ENCODE measurements around the gene NET1.

NET1 gene

GRCh38 chr10:5458425-5458824 is 46.1 kb downstream of the NET1 start:
- Histone ChIP-seq H2AFZ (ENCODE audit: low read depth, low read length) (no peak overlapping the region), H3K4me1 (ENCODE audit: insufficient read depth, low read length) (no peaks in the 10 kb centered on the region), H3K79me2 (ENCODE audit: insufficient read depth, low read length) (no peaks in the 10 kb centered on the region), H3K9ac (ENCODE audit: low read depth, low read length) (no peak overlapping the region), H3K27ac (ENCODE audit: low read length) (no peak overlapping the region), H3K27me3 (ENCODE audit: insufficient read depth, low read length, poor library complexity) (no peaks in the 10 kb centered on the region), H3K4me3 (ENCODE audit: low read depth in 1 of 2, low read length in 2 of 2) (no peak overlapping the region), H3K4me2 (ENCODE audit: insufficient read depth, low read length) (no peak overlapping the region), H3K36me3 (ENCODE audit: insufficient read depth, low read length) (peaks cover 72% of the 10 kb centered on the region), H4K20me1 (ENCODE audit: insufficient read depth, low read length) (no peaks in the 10 kb centered on the region; the same call in 1 of the 2 replicates), H3K9me3 (ENCODE audit: insufficient read depth, low read length, severe bottlenecking) (no peaks in the 10 kb centered on the region)
- ATAC-seq (ENCODE audit: insufficient read depth, low read depth) (no peak), DNase-seq (no peak)
- no peak for TF ChIP-seq CTCF (IDR thresholded peaks at IDR 0.05; ENCODE audit: borderline replicate concordance, extremely low read depth, low read length, poor library complexity, severe bottlenecking)
- no peak for TF ChIP-seq EZH2 (IDR thresholded peaks at IDR 0.05; ENCODE audit: borderline replicate concordance, low read depth, low read length, severe bottlenecking)

DNA sequence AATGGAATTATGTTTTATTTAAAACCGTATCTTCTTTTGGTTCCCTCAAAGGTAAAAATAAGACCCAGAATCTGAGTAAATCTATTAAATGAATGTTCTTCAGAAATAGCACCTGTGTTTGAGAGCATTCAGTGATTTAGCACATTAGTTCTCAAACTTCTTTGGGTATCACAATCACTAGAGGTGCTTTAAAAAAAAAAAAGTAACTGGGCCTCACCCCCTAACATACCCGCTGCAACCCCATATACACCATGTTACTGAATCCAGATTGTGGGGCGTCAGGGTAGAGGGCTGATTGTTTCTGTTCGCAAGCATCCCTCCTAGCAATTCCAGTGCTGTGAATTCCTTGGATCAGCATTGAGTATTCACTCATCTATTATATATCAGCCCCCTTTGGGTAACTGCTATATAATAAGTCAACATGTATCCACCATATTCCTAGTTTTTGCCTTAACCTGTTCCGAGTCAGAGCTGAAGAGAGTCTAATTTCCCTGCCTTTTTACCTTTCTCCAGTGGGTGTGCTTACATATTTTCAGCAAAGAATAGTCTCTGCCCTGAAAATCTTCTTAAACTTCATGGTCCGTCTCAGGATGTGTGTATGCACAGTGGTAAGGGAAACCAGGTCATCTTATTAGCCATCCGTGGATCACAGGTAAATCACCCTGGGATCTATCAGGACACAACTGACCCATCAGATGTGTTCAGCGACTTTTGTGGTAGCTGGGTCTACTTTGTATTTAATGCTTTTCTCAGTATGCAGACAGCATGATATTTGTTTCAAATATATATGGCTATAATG is 46.8 kb downstream of the NET1 start:
- no peak overlapping the region for H3K9ac ChIP-seq (ENCODE audit: low read depth, low read length)
- no peak overlapping the region for H2AFZ ChIP-seq (ENCODE audit: low read depth, low read length)
- no peak overlapping the region for H3K27ac ChIP-seq (ENCODE audit: low read length)
- no peak overlapping the region for H3K4me2 ChIP-seq (ENCODE audit: insufficient read depth, low read length)
- TF ChIP-seq CTCF (IDR thresholded peaks at IDR 0.05; ENCODE audit: borderline replicate concordance, extremely low read depth, low read length, poor library complexity, severe bottlenecking) (no peak), EZH2 (IDR thresholded peaks at IDR 0.05; ENCODE audit: borderline replicate concordance, low read depth, low read length, severe bottlenecking) (no peak)
- DNase-seq, result no peak
- no peaks in the 10 kb centered on the region for H3K4me1 ChIP-seq (ENCODE audit: insufficient read depth, low read length)
- H3K27me3 ChIP-seq (ENCODE audit: insufficient read depth, low read length, poor library complexity), result no peaks in the 10 kb centered on the region
- H4K20me1 ChIP-seq (ENCODE audit: insufficient read depth, low read length), result no peaks in the 10 kb centered on the region; the same call in 1 of the 2 replicates
- H3K9me3 ChIP-seq (ENCODE audit: insufficient read depth, low read length, severe bottlenecking), result no peaks in the 10 kb centered on the region
- no peak overlapping the region for H3K4me3 ChIP-seq (ENCODE audit: low read depth in 1 of 2, low read length in 2 of 2)
- peaks cover 64% of the 10 kb centered on the region for H3K36me3 ChIP-seq (ENCODE audit: insufficient read depth, low read length)
- H3K79me2 ChIP-seq (ENCODE audit: insufficient read depth, low read length), result no peaks in the 10 kb centered on the region
- no peak for ATAC-seq (ENCODE audit: insufficient read depth, low read depth)

- H2AFZ ChIP-seq (ENCODE audit: low read depth, low read length), result no peak overlapping the region
- H3K4me2 ChIP-seq (ENCODE audit: insufficient read depth, low read length), result no peak overlapping the region
- no peaks in the 10 kb centered on the region for H3K9me3 ChIP-seq (ENCODE audit: insufficient read depth, low read length, severe bottlenecking)
- H3K4me3 ChIP-seq (ENCODE audit: low read depth in 1 of 2, low read length in 2 of 2), result no peak overlapping the region
- peaks cover 50% of the 10 kb centered on the region for H3K36me3 ChIP-seq (ENCODE audit: insufficient read depth, low read length)
- H4K20me1 ChIP-seq (ENCODE audit: insufficient read depth, low read length), result no peaks in the 10 kb centered on the region; the same call in 1 of the 2 replicates
- no peaks in the 10 kb centered on the region for H3K79me2 ChIP-seq (ENCODE audit: insufficient read depth, low read length)
- H3K27me3 ChIP-seq (ENCODE audit: insufficient read depth, low read length, poor library complexity), result no peaks in the 10 kb centered on the region
- no peaks in the 10 kb centered on the region for H3K4me1 ChIP-seq (ENCODE audit: insufficient read depth, low read length)
- no peak for DNase-seq
- TF ChIP-seq EZH2 (IDR thresholded peaks at IDR 0.05; ENCODE audit: borderline replicate concordance, low read depth, low read length, severe bottlenecking) (no peak), CTCF (IDR thresholded peaks at IDR 0.05; ENCODE audit: borderline replicate concordance, extremely low read depth, low read length, poor library complexity, severe bottlenecking) (no peak)
- no peak overlapping the region for H3K27ac ChIP-seq (ENCODE audit: low read length)
- H3K9ac ChIP-seq (ENCODE audit: low read depth, low read length), result no peak overlapping the region
- no peak for ATAC-seq (ENCODE audit: insufficient read depth, low read depth)
These were observed 48.3 kb downstream of the NET1 start for GRCh38 chr10:5460468-5461202.
